Measurements from ENCODE around the gene SCAMP2. TPM values are rescaled to one million over a fixed set of nuclear protein-coding genes. Genes with fewer than 3 reads are reported as not detected.

The SCAMP2 gene
- total RNA-seq, 1 experiment from 2014 or later, result 50.2 TPM

- Histone ChIP-seq H3K56ac (ENCODE audit: insufficient read length, low read depth, low read length) (no peak overlapping the region), H4K20me1 (ENCODE audit: control insufficient read depth, insufficient read depth, insufficient read length) (no peaks in the 10 kb centered on the region), H3K23me2 (ENCODE audit: insufficient read length, low read depth, low read length, poor library complexity, severe bottlenecking) (no peaks in the 10 kb centered on the region), H3K79me2 (ENCODE audit: insufficient read depth, low read length) (no peaks in the 10 kb centered on the region), H3T11ph (ENCODE audit: low read length) (no peak overlapping the region), H3K9me3 (ENCODE audit: control insufficient read depth, low read depth, low read length) (no peaks in the 10 kb centered on the region), H3K4ac (ENCODE audit: low read depth, low read length) (no peak overlapping the region), H2BK120ac (ENCODE audit: low read depth, low read length, poor library complexity, severe bottlenecking) (no peak overlapping the region), H3K4me1 (ENCODE audit: insufficient read depth, low read length) (no peaks in the 10 kb centered on the region), H3K14ac (ENCODE audit: insufficient read depth, low read length) (no peak overlapping the region), H2AFZ (ENCODE audit: low read length) (no peak overlapping the region), H4K5ac (ENCODE audit: insufficient read length, low read depth, low read length) (no peak overlapping the region), H2BK12ac (ENCODE audit: insufficient read length, low read depth, low read length) (no peak overlapping the region), H2BK15ac (ENCODE audit: low read depth, low read length) (no peak overlapping the region), H4K91ac (ENCODE audit: insufficient read length, low read depth, low read length) (no peak overlapping the region), H2AK5ac (ENCODE audit: insufficient read length, low read length) (no peak overlapping the region), H2BK20ac (ENCODE audit: low read depth, low read length, poor library complexity, severe bottlenecking) (no peak overlapping the region), H4K8ac (replicated peaks; ENCODE audit: insufficient read length, low read depth, low read length) (no peak overlapping the region), H3K79me1 (ENCODE audit: insufficient read depth, low read depth, low read length, poor library complexity, severe bottlenecking) (no peaks in the 10 kb centered on the region), H3K4me2 (ENCODE audit: insufficient read depth, insufficient read length, low read length) (no peak overlapping the region), H3K27me3 (ENCODE audit: insufficient read depth, low read length) (no peaks in the 10 kb centered on the region), H3K18ac (ENCODE audit: insufficient read length, low read depth, low read length) (no peak overlapping the region), H3K27ac (ENCODE audit: insufficient read length, low read depth, low read length) (no peak overlapping the region), H3K23ac (ENCODE audit: insufficient read length, low read depth, low read length) (no peak overlapping the region), H3K9ac (ENCODE audit: extremely low read depth, insufficient read length, low read length) (no peak overlapping the region), H2BK5ac (ENCODE audit: insufficient read length, low read length) (no peak overlapping the region)
- DNase-seq, result no peak
- no peak overlapping the region; a peak in 1 of 5 replicates for H3K4me3 Mint-ChIP-seq
- H3K4me1 Mint-ChIP-seq, result peaks cover 9 to 16% of the 10 kb centered on the region in 2 experiments
- peaks cover 9 to 16% (median 15%) of the 10 kb centered on the region in 3 experiments; a peak in 5 of 7 replicates for H3K36me3 Mint-ChIP-seq (ENCODE audit: insufficient read depth in 1 of 3, low read depth in 3 of 3)
- H3K9me3 Mint-ChIP-seq, result no peaks in the 10 kb centered on the region
- TF ChIP-seq CTCF (conservative IDR thresholded peaks at IDR 0.05), result no peak
- H3K27me3 Mint-ChIP-seq (ENCODE audit: low read depth), result 0 out of 2 replicates have a peak, but pooled peaks cover 2% of the 10 kb centered on the region
- WGBS (ENCODE audit: extremely low coverage, insufficient read length, low lambda C conversion rate), result no CpG with 5 or more reads among the region's 5 CpGs
- peak overlapping the region in 1 of 3 experiments; percentile 90; a peak in 2 of 7 replicates for H3K27ac Mint-ChIP-seq
Measured at GRCh38 chr15:74807282-74807681, 65.9 kb downstream of the SCAMP2 start.
